ENCODE results near the gene TEK. TPM values are rescaled to one million over a fixed set of nuclear protein-coding genes. Genes with fewer than 3 reads are reported as not detected.

The TEK gene
- total and polyA plus RNA-seq, 10 of the 15 experiments (the other 5 are each of a cell fraction or from before 2014, with no cell fraction given), result not detected

DNA sequence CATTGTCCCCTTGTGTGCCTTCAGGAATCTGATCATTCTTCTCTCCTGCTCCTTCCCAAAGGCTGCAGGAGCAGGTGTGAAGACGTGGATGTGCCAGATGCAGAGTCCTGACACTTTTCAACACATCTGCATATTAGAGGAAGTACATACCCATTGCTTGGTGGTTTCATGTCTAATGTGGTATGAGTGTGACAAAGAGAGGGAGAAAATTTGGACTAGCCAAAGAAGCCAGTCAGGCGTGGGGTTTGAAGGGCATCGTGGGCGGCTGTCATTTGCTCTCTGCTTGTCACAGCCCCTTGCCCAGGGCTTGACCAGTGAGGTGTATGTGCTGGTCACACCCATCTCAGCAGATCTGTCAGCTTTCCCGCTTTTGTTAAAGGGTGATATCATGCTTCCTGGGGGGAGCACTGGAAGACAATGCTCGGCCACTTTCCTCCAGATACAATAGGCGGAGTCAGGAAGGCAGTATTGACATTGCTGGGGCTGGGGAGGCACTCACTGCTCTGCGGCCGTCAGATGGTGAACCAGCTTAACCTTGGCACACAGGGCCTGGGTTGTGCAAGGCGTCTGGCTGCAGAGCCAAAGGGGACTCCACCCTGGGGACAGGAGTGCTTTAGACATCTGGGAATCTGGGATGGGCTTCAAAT, 8.6 kb downstream of the TEK start:
- H3K27me3 ChIP-seq (replicated peaks in 1 of 2; ENCODE audit: control insufficient read depth in 2 of 2, insufficient read depth in 2 of 2, low read length in 1 of 2), result no peaks in the 10 kb centered on the region
- DNase-seq (ENCODE audit: low read depth, low spot score) (no peak), ATAC-seq (no peak), FAIRE-seq (no peak)
- no peaks in the 10 kb centered on the region for H3K36me3 ChIP-seq (ENCODE audit: control insufficient read depth in 2 of 2, insufficient read depth in 2 of 2, low read length in 1 of 2)
- no peaks in the 10 kb centered on the region for H3K9me3 ChIP-seq (replicated peaks; ENCODE audit: control insufficient read depth, insufficient read depth, low read length)
- no peak overlapping the region for H3K4me2 ChIP-seq (ENCODE audit: control insufficient read depth, insufficient read depth)
- H3K9ac ChIP-seq (ENCODE audit: control insufficient read depth, insufficient read depth, low read length), result no peak overlapping the region
- H3K4me3 ChIP-seq, result no peak overlapping the region
- no peaks in the 10 kb centered on the region for H4K20me1 ChIP-seq (ENCODE audit: control insufficient read depth, insufficient read depth)
- POLR2A ChIA-PET, result no interaction called here
- CTCF ChIA-PET, result no interaction called here
- no peaks in the 10 kb centered on the region for H3K79me2 ChIP-seq (ENCODE audit: control insufficient read depth, insufficient read depth, low read length)
- H3K27ac ChIP-seq (ENCODE audit: control insufficient read depth, insufficient read depth), result no peak overlapping the region
- no TSS peak for BruUV-seq (replicated peaks)
- SMC1A ChIA-PET (ENCODE audit: uncharacterized antibody, unreplicated experiment), result no interaction called here
- WGBS (ENCODE audit: insufficient coverage, insufficient replicate concordance, low lambda C conversion rate, missing lambda C conversion rate), result 29% methylated on average over 10 of the region's 10 CpGs
- no peaks in the 10 kb centered on the region for H3K4me1 ChIP-seq (ENCODE audit: control insufficient read depth, insufficient read depth, low read length)
- in situ Hi-C loops (cut with MboI), result no loop called here
- H2AFZ ChIP-seq (ENCODE audit: control insufficient read depth, low read depth, low read length), result no peak overlapping the region
- intact Hi-C loops (cut with micrococcal nuclease; ENCODE audit: unreplicated experiment), result no loop called here
- RAD21 ChIA-PET (ENCODE audit: unreplicated experiment), result no interaction called here
- TF ChIP-seq, protein P1, sequence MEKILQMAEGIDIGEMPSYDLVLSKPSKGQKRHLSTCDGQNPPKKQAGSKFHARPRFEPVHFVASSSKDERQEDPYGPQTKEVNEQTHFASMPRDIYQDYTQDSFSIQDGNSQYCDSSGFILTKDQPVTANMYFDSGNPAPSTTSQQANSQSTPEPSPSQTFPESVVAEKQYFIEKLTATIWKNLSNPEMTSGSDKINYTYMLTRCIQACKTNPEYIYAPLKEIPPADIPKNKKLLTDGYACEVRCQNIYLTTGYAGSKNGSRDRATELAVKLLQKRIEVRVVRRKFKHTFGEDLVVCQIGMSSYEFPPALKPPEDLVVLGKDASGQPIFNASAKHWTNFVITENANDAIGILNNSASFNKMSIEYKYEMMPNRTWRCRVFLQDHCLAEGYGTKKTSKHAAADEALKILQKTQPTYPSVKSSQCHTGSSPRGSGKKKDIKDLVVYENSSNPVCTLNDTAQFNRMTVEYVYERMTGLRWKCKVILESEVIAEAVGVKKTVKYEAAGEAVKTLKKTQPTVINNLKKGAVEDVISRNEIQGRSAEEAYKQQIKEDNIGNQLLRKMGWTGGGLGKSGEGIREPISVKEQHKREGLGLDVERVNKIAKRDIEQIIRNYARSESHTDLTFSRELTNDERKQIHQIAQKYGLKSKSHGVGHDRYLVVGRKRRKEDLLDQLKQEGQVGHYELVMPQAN (conservative IDR thresholded peaks at IDR 0.05), result no peak
- TF ChIP-seq NR2F1 (conservative IDR thresholded peaks at IDR 0.05) (no peak), GATAD2B (conservative IDR thresholded peaks at IDR 0.05; ENCODE audit: low read depth) (no peak), MXI1 (IDR thresholded peaks at IDR 0.05; ENCODE audit: low read depth, low read length) (no peak), SRF (IDR thresholded peaks at IDR 0.05; ENCODE audit: low read depth in 2 of 2, low read length in 2 of 2) (no peak), CEBPB (IDR thresholded peaks at IDR 0.05; ENCODE audit: borderline replicate concordance in 1 of 2, low read depth in 2 of 2, low read length in 2 of 2) (no peak), SMAD5 (IDR thresholded peaks at IDR 0.05; ENCODE audit: low read depth) (no peak), RCOR1 (conservative IDR thresholded peaks at IDR 0.05; ENCODE audit: low read depth, low read length) (no peak), NBN (IDR thresholded peaks at IDR 0.05) (no peak)
- TF ChIP-seq, protein P2, sequence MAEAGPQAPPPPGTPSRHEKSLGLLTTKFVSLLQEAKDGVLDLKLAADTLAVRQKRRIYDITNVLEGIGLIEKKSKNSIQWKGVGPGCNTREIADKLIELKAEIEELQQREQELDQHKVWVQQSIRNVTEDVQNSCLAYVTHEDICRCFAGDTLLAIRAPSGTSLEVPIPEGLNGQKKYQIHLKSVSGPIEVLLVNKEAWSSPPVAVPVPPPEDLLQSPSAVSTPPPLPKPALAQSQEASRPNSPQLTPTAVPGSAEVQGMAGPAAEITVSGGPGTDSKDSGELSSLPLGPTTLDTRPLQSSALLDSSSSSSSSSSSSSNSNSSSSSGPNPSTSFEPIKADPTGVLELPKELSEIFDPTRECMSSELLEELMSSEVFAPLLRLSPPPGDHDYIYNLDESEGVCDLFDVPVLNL (IDR thresholded peaks at IDR 0.05; ENCODE audit: low read depth, low read length), result no peak
- TF ChIP-seq, protein P3, sequence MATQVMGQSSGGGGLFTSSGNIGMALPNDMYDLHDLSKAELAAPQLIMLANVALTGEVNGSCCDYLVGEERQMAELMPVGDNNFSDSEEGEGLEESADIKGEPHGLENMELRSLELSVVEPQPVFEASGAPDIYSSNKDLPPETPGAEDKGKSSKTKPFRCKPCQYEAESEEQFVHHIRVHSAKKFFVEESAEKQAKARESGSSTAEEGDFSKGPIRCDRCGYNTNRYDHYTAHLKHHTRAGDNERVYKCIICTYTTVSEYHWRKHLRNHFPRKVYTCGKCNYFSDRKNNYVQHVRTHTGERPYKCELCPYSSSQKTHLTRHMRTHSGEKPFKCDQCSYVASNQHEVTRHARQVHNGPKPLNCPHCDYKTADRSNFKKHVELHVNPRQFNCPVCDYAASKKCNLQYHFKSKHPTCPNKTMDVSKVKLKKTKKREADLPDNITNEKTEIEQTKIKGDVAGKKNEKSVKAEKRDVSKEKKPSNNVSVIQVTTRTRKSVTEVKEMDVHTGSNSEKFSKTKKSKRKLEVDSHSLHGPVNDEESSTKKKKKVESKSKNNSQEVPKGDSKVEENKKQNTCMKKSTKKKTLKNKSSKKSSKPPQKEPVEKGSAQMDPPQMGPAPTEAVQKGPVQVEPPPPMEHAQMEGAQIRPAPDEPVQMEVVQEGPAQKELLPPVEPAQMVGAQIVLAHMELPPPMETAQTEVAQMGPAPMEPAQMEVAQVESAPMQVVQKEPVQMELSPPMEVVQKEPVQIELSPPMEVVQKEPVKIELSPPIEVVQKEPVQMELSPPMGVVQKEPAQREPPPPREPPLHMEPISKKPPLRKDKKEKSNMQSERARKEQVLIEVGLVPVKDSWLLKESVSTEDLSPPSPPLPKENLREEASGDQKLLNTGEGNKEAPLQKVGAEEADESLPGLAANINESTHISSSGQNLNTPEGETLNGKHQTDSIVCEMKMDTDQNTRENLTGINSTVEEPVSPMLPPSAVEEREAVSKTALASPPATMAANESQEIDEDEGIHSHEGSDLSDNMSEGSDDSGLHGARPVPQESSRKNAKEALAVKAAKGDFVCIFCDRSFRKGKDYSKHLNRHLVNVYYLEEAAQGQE (IDR thresholded peaks at IDR 0.05; ENCODE audit: low read depth, low read length), result no peak

Data from GM12878 (cell line).